ENCODE results near the gene PHYHIPL.
A peak's percentile ranks its signal among the peaks of the same experiment; 100 is the strongest.

The PHYHIPL gene

DNA sequence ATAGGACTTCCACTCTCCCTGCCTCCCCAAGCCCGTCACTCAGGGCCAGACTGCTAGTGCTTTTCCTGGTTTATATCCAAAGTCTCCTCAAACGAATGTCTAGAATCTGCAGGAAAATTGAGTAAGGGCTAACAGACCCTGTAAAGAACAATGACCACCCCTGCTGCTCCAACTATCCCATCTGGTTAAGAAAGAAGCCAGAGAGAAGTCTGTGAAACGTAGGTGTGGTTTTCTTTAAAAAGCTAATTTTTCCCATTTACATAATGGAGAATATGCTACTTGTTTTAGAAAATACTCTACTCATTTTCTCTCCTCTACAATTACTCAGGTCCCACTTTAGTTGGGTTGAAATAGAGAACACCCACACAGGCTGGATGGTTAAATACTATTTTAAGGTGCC lies 113.4 kb downstream of the PHYHIPL start:
- Histone ChIP-seq H3K4me2 (ENCODE audit: low read length) (no peak overlapping the region), H4K20me1 (ENCODE audit: insufficient read depth, low read length) (no peaks in the 10 kb centered on the region), H3K4me3 (ENCODE audit: low read length) (no peak overlapping the region), H3K79me2 (ENCODE audit: low read length) (no peaks in the 10 kb centered on the region), H3K27me3 (ENCODE audit: low read depth, low read length) (no peaks in the 10 kb centered on the region), H3K27ac (ENCODE audit: low read length) (no peak overlapping the region), H3K9ac (ENCODE audit: low read length) (no peak overlapping the region), H3K36me3 (replicated peaks; ENCODE audit: low read depth, low read length) (no peaks in the 10 kb centered on the region), H2AFZ (ENCODE audit: low read depth, low read length) (no peak overlapping the region), H3K4me1 (ENCODE audit: low read length) (no peaks in the 10 kb centered on the region), H3K9me3 (ENCODE audit: insufficient read depth, low read length) (no peaks in the 10 kb centered on the region)
- TF ChIP-seq, protein P1, sequence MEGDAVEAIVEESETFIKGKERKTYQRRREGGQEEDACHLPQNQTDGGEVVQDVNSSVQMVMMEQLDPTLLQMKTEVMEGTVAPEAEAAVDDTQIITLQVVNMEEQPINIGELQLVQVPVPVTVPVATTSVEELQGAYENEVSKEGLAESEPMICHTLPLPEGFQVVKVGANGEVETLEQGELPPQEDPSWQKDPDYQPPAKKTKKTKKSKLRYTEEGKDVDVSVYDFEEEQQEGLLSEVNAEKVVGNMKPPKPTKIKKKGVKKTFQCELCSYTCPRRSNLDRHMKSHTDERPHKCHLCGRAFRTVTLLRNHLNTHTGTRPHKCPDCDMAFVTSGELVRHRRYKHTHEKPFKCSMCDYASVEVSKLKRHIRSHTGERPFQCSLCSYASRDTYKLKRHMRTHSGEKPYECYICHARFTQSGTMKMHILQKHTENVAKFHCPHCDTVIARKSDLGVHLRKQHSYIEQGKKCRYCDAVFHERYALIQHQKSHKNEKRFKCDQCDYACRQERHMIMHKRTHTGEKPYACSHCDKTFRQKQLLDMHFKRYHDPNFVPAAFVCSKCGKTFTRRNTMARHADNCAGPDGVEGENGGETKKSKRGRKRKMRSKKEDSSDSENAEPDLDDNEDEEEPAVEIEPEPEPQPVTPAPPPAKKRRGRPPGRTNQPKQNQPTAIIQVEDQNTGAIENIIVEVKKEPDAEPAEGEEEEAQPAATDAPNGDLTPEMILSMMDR (IDR thresholded peaks at IDR 0.05; ENCODE audit: low read depth, low read length) = no peak
- TF ChIP-seq EZH2phosphoT487 (IDR thresholded peaks at IDR 0.05; ENCODE audit: low read depth) = no peak

DNA sequence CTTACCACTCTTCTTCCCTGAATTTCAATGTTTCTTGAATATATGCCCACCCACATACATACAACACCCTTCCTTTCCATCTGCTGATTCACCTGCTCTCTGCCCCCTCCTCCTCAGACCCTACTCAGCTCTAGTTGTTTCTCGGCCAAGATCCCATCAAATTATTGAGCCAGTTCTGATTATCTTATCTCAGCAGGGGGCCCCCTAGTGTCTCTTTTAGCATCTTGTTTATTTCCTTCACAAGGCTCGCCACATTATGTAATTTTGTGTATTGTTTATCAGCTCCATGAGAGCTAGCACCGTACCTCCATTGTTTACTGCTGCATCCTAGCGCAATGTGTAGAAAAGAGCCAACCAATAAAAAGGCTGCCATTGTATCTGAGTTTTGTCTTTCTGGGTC lies 114.0 kb downstream of the PHYHIPL start:
- no peaks in the 10 kb centered on the region for H3K4me1 ChIP-seq (ENCODE audit: low read length)
- no peak overlapping the region for H3K4me3 ChIP-seq (ENCODE audit: low read length)
- H3K79me2 ChIP-seq (ENCODE audit: low read length) = no peaks in the 10 kb centered on the region
- no peak for TF ChIP-seq EZH2phosphoT487 (IDR thresholded peaks at IDR 0.05; ENCODE audit: low read depth)
- TF ChIP-seq, protein P1 (IDR thresholded peaks at IDR 0.05; ENCODE audit: low read depth, low read length) = peak; percentile 24; the same call in 1 of the 2 replicates
- H3K4me2 ChIP-seq (ENCODE audit: low read length) = no peak overlapping the region
- no peak overlapping the region for H3K27ac ChIP-seq (ENCODE audit: low read length)
- H3K27me3 ChIP-seq (ENCODE audit: low read depth, low read length) = no peaks in the 10 kb centered on the region
- no peak overlapping the region for H2AFZ ChIP-seq (ENCODE audit: low read depth, low read length)
- no peaks in the 10 kb centered on the region for H3K36me3 ChIP-seq (replicated peaks; ENCODE audit: low read depth, low read length)
- no peak overlapping the region for H3K9ac ChIP-seq (ENCODE audit: low read length)
- no peaks in the 10 kb centered on the region for H4K20me1 ChIP-seq (ENCODE audit: insufficient read depth, low read length)
- H3K9me3 ChIP-seq (ENCODE audit: insufficient read depth, low read length) = no peaks in the 10 kb centered on the region

Data from OCI-LY3 (cell line).